Mesenteric fat pad (tissue), 1 donor: ENCODE data around the gene SLC26A6. TPM values are rescaled to one million over a fixed set of nuclear protein-coding genes. Genes with fewer than 3 reads are reported as not detected.

Source experiments
- DNase-seq: peaks from one replicate; pipeline ENCODE4 v3.0.0-alpha.2; 2020; ENCODE audit warnings: low spot score
- total RNA-seq: library from RNA; stranded (reverse); fragmentation: NEBNext Ultra II Directional; extraction: Animal tissue kit (Norgen Biotek cat#: 25700); gene quantifications from one replicate; pipeline ENCODE4 v1.2.1, GENCODE V29; 2021
- donor health status: DM: yes; HTN: yes; CAD: no.

Gene SLC26A6
- total RNA-seq, 1 donor from 2014 or later = 11.5 TPM

DNA sequence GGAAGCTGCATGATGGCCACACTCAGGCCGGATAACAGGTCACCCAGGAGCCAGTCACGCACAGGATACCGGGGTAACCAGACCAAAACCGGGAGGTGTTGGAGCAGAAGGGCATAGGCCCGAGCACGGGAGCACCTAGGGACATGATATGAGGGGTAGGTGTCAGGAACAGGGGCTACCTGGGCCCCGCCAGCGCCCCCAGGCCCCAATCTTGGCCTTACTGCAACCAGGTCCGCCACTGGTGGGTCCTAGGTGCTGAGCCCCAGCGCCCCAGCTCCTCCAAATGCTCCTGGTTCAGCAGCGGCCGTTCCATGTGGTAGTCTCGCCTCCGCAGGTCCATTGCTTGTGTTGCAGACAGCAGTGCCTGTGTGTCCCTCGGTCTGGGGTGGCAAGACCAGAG, 2.0 kb downstream of the SLC26A6 start:
- no peak for DNase-seq

DNA sequence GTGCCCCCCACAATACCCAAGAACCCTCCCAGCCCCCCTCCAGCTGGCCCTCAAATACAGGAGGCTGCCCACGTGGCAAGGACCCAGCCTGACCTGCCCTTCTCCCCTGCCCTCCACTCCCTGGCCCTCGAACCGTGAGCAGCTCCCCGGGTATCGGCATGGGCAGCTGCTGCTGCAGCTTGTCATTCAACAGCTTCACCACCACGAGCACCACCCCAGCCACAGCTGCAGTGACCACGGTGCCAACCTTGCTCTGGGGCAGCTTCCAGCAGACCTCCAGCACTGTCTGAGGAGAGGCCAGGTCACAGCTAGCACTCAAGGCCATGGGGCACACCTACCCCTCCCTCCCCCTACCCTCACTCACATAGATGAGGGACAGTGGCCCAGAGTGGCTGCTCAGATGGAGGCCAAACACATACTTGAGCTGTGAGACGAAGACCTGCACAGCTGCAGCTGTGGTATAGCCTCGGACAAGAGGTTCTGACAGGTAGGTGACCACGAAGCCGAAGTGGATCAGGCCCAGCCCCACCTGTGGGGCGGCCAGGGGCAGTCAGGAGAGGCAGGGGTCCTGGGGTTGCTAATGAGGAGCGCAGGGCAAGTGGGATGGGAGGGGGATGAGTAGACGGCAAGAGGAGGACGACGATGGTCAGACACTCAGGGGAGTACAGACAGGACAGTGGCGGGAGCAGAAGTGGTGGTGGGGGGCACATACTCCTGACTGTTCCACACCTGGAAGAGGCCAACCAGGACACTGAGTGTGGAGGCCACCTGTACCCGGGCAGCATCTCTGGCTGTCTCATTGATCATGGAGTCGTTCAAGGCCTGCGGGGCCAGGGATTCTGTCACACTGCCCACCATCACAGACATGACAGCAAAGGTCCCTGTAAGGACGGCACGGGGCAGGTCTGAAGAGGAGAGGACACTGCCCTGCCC, 3.5 kb downstream of the SLC26A6 start:
- DNase-seq = no peak

DNA sequence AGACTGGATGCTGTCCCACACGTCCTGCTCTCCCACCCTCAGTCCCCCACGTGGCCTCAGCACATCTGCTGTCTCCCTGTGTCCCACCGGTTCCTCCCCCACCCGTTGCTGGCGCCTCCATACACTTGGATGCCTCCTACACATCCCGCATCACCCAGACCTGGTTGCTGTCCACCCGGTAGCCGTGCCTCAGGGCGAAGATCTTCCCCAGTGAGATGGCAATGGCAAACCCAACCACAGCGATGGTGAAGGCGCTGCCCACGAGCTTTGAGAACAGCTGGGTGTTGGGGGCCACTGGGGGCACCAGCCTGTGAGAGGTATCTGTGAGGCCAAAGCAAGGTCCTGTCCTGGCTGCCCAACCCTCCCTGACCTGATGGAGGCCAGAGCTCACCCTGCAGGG, 4.4 kb downstream of the SLC26A6 start:
- DNase-seq = no peak

DNA sequence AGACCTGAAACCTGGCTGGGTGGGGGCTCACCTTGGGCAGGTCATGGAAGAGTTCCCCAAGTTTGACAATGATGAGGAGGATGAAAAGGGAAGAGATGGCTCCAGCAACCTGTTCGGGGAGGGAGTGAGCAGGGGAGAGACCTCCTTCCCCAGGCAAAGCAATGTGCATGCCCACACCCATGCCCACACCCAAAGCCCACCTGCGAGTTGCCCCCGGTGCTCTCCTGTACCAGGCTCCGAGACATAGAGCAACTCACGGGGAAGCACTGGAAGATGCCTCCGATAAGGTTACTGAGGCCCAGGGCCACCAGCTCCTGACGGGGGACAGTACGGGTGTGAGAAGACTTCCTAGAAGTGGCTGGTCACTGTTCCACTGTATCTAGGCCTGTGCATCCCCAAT, 4.9 kb downstream of the SLC26A6 start:
- DNase-seq = no peak

DNA sequence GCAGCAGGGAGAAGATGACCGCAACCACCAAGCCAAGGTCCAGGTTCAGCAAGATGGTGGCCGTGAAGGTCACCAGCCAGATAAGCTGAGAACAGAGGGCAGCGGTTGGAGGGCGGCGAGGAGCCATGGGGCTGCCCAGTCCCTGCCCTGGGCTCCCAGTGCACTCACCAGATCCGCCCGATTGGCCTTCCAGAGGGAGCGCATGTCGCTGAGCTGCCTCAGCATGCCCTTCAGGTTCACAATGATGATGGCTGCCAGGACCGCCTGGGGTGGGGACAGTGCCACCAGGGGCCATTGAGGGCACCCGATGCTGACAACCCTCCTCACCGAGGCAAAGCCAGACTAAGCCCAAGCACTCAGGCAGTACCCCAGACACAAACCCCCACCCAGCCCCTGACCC, 5.4 kb downstream of the SLC26A6 start:
- no peak for DNase-seq

DNA sequence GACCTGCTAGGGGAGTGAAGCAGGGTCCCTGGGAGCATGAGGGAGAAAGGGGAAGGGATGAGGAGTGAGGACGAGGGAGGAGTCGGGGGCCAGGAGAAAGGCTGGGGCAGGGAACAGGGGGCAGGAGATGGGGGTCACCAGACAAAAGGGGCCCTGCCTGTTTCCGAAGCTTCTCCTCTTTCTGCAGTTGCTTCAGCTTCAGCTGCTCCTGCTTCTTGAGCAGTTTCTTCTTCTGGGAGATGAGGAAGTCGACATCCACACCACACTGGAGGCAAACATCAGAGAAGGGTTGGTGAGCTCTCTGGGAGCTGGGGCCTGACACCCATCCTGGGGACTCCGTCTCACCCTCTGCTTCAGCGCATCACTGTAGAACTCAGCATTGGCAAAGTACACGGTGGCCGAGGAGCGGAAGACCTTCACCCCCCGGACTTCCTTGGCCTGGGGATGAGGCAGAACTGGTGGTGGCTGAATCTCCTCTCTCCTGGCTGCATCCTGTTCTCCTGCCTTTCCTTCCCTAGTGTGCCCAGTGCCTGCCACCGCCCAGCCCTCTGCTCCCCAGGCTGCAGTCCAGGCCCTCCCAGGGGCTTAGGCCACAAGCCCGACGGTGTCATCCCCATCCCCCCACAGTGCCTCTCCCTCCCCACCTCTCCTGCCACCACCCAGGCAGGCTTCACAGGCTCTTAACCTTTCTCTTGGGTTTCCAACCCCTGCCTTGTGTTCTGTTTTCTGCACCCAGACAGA, 6.8 kb downstream of the SLC26A6 start:
- no peak for DNase-seq

DNA sequence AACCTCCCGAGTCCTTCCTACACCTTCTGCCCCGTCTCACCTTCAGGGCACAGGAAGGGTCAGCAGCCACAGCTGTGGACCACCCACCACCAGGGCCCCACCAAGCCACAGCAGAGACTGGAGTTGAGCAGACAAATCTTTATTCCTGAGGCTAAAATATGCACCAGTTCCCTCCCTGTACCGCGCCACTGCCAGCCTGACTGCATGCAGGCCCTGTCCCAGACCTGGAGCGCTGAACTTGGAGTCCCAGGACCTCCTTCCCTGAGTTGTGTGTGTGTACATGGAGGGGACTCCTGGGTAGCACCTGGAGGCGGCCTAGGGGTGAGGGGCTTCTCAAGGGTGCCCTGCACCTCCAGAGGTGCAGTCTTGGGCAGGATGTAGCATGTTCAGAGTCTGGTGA, 9.7 kb downstream of the SLC26A6 start:
- no peak for DNase-seq

DNA sequence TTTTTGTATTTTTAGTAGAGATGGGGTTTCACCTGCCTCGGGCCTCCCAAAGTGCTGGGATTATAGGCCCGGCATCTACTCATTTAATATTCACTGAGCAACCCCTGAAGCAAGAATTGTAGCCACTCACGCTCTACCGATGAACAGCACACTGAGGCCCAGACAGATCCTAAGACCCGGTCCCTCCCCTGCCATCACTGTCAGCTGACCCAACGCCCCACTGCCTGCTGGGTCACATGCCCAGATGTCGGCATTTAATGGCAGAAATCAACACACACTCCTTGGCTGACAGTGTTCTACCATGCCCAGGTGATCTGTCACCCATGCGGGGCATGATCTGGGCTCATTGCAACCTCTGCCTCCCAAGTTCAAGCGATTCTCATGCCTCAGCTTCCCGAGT, 10.5 kb downstream of the SLC26A6 start:
- no peak for DNase-seq

DNA sequence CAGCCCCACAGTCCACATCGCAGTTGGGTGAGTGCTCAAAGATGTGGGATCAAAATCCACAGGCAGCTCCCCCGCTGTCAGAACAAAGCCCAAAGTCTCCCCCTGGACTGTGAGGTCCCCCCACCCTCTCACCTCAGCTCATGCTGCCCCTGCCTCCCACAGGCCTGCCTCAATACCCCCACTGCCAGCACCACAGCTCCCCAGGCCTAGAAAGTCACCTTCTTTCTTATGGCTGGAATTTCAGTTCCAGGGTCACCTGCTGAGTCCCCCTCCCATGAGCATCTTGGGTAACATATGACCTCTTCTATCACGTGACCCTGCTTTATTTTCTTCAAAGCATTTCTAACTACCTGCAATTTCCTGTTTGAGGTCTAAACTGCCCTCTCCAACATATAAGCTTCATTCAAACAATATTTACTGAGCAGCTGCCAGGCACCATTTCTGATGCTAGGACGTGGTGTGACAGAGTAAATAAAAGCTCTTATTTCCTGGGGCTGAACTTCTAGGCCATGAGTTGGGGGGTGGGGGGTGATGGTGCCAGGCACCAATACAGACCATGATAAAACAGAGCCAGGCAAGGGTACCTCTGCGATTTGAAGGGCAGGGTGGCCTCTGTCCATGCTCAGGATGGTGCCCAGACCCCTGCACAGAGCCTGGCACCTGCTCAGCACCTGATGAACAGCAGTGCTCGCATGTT, 11.3 kb downstream of the SLC26A6 start:
- DNase-seq = no peak

DNA sequence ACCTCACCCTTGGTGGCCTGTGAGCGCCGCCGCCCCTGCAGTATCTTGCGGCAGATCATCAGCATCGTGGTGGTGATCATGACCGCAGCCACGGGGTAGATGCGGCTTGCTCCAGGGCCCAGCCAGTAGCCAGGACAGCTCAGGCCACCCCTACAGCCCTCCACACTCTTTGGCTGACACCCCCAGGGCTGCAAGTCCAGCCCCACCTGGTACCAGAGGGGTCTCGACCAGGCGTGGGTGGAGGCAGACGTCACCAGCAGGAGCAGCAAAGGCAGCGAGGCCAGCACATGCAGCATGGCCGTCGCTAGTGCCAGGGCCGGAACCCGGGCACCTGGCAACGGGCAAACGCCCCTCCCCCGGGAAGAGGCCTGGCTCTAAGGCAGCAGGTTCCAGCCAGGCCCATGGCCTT, 13.8 kb downstream of the SLC26A6 start, which contains the start of gene TMEM89:
Gene TMEM89 (minus strand): TSS at position 309 of the 409 bp plus-strand sequence. CDS start 13 bp downstream, at position 296.
- DNase-seq = no peak

DNA sequence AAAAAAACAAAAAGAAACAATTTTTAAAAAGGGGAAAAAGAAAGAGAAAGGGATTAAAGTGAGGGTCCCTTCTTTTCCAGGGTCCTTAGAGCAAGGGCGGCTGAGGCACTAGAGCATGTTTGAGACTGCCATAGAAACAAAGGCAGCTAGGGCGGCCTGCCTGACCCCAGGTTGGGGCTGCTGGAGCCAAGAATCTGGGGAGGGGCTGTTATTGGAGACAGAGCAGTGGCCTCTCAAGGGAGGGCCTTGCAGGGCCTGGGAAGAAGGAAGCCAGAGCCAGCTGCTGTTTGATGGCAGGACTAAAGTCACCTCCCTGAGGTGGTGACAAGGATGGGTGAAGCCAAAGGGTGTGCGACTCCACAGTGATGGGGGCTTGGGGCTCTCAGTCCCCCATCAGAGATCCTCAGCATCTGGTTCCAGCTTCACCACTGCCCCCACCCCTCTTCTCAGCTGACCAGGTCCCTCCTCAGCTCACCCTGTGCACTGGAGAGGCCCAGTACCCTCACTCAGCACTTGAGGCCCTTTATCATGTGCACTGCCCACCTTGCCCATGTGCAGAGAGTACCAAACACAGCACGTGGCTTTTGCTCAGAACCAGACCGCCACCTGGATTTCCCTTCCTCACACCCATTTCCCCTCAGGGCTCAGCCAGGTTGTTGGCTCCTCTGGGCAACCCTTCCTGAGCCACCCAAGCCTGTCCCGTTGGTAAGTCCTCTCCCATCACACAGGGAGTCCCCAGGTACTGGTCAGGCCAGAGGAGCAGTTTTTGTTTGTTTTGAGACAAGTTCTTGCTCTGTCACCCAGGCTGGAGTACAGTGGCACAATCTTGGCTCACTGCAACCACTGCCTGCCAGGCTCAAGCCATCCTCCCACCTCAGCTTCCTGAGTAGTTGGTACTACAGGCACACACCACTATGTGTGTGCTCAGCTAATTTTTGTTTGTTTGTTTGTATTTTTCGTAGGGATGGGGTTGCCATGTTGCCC, 15.4 kb downstream of the SLC26A6 start:
- no peak for DNase-seq

DNA sequence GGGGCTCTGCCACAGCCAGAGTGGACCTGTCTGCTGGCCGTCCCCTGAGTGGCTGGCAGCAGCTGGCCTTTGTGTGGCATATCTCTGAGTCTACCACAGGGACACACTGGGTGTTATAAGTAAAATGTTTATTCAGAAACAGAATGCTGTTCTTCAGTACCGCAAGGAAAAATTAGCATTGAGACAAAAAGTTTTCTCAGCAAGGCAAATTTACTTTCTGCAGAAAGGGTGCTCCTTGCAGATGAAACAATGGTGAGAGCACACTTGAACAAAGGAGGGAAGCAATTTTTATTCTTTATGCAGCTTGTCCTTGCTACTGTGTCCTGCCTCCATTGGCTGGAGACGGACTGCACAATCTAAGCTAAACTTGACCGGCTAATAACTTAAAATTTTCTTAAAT, 17.7 kb downstream of the SLC26A6 start:
- DNase-seq = no peak

DNA sequence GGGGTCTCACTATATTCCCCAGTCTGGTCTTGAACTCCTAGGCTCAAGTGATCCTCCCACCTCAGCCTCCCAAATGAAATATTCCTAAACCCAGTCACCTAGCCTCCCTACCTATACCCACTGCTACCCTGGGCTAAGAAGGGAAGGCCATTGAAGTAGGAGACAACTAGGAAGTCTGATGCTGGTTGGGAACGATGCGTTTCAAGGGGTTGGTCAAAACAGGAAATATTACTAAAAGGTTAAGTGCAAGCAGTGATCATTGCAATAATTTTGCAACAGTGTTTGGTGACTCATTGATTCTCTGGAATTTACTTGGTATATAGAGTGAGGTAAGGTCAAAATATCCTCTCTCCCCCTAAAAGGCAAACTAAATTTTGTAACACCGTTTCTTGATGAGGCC, 21.2 kb downstream of the SLC26A6 start:
- no peak for DNase-seq

DNA sequence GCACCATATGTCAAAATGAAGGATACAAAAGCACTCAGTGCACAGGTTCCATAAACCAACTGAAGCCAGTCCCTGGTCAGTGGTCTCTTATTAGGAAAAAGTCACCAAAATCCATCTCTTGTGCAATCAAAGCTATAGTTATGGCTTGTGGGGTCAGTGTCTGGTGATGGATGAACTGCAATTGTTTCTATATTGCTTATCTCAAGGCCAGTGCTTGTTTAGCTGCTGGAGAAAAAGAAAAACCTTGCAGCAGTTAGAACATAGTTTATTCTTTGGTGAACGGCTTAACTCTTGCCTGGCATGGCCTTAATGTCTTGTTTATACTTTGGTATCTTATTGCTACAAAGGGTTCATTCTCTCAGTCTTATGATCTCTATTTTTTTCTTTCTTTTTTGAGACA, 23.0 kb downstream of the SLC26A6 start:
- DNase-seq = no peak

DNA sequence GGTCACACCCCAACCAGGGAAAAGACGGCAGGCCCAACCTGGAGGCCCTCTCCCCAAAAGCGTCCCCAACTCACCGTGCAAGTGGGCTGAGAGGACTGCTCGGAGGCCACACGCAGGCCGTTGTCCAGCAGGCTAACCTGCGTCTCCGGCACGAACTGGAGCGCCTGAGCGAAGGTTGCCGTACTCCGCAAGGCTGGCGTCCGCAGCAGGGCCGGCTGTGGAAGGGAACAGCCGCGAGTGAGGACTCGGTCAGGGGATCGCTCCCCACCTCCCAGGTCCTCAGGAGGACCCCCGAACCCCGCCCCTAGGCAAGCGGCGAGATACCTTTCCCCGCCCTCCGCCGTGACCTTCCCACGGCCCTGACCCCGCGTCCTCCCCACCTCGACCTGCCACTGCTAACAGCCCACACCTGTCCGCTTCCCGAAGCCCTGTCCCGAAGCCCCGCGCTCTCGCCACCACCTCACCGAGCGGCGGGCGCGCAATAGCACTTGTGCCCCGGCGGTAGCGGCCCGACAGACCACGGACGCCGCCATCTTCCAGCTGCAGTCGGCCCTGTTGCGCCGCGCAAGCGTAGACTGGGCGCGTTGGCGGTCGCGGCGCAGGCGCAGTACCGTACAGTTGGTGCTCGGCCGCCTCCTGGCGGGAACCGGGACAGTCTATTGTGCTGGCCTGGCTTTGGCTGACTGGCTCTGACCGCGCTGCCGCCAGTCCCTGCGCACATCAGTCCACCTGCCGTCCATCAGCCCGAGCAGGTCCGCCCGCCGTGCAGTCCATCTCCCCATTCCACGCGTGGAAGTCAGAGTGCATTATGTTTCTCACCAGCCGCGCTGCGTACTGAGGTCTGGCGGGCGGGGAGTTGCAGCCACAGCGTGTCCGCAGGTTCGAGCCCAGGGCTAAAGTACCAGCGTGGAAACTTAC, 25.9 kb downstream of the SLC26A6 start, which contains the start of gene UQCRC1:
Gene UQCRC1 (minus strand): TSS at position 559 of the 918 bp plus-strand sequence. CDS start 26 bp downstream, at position 533.
- DNase-seq = peak; percentile 97

DNA sequence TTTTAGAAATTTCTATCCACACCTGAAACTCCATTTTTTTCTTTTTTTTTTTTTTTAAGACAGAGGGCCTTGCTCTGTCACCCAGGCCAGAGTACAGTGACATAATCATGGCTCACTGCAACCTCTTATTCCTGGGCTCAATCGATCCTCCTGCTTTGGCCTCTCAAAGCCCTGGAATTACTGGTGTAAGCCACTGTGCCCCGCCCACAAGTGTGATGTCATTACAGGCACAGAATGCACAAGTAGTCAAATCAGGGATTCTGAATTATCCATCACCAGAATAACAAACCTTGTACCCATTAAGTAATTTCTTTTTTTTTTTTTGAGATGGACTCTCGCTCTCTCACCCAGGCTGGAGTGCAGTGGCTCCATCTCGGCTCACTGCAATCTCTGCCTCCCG, 27.7 kb downstream of the SLC26A6 start:
- DNase-seq = no peak

DNA sequence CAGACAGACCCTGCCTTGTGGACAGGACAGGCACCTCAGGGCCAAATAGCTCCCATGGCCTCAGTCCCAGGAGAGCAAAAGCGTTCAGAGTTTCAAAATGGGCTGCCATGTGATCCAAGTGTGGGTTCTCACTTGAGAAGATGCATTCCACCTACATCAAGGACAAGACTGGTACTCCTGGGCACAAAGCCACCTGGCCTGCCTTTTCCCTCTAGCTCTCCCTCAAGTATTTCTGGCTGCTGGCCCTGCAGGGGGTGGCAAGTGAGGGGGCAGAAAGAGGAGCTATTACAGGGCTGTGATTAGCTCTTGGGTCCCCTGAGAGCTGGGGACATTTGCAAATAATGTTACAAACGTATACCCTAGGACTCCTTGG, 33.7 kb downstream of the SLC26A6 start:
- no peak for DNase-seq

DNA sequence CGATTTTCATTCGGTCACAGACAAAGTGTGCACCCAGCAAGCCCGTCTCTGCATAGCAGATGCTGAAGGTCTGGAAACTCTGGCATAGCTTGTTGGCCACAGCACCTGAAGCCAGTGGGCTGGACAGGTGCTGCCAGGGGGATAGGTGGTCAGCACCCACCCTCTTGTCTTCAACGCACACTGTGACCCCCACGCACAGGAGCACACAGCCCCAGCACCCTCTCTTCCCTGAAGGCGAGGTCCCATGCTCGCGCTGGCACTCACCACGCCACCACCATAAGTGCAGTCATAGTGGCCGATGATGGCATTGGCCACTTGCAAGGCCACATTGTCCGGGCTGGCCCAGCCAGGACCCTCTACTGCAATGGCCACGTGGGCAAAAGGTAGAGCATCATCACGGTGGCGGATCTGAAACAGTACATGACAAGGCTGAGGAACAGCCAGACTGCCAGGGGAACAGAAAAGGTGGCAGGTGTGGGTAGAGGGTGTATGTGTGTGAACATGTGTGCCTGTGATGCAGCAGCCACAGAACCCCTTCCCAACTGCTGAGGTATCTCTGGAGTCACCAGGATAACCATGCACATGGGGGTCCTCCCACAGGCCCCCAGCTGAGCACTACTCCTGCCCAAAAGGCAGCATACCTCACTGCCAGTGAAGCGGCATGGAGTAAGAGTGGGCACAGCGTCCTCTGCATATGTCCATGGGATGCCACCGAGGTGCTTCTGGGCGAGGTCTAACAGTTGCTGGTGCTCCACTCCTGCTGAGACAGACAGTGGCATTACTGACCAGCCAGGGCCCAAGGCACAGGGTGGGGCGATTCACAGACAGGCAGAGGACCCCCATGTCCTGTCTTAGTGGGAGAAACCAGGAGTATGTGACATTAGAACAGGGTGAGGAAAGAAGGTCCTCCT, 34.3 kb downstream of the SLC26A6 start:
- no peak for DNase-seq
